Lower leg skin (tissue), 4 donors: ENCODE measurements around the gene ARHGAP8. TPM values are rescaled to one million over a fixed set of nuclear protein-coding genes. Genes with fewer than 3 reads are reported as not detected.

Source experiments
- DNase-seq, 2 donors: peaks; one replicate each; pipeline ENCODE4 v3.0.0-alpha.2; 2019; ENCODE audit warnings: low spot score in 2 of 2
- H3K4me3 ChIP-seq: fragments of 200-600 bp; sonication (generic); 2 replicates; pipeline ENCODE4 v1.5.1; 2017; ENCODE audit warnings: mild to moderate bottlenecking, low read depth; ENCODE audit not compliant: poor library complexity, severe bottlenecking
- CTCF ChIP-seq, 3 donors: fragments of 450-650 bp; IDR thresholded peaks; one replicate each; pipeline ENCODE4 v1.5.1; 2016; ENCODE audit warnings: antibody characterized with exemption in 3 of 3, mild to moderate bottlenecking in 3 of 3, moderate library complexity in 2 of 3
- POLR2A ChIP-seq, 2 donors: fragments of 450-650 bp; IDR thresholded peaks; one replicate each; pipeline ENCODE4 v1.6.1; 2016 to 2017; ENCODE audit warnings: antibody characterized with exemption in 2 of 2, mild to moderate bottlenecking in 1 of 2, moderate library complexity in 1 of 2
- WGBS, 2 donors: methylation state at CpG; one replicate each; pipeline ENCODE4 v1.1.5; 2018; 5-methylcytosine and 5-hydroxymethylcytosine counted together
- intact Hi-C: fragments of 100-400 bp; cut with DNase I; formaldehyde crosslinking; loops from one replicate; pipeline ENCODE4 v1.15.0; 2023; ENCODE audit warnings: low total_unique reads
- total RNA-seq, 4 donors: library from RNA; depleted of rRNA; stranded (reverse); fragments of >200 nt; gene quantifications; one replicate each; pipeline ENCODE4 v1.1.0, GENCODE V29; 2016

The ARHGAP8 gene
- total RNA-seq, 4 donors from 2014 or later: 2.9 to 3.4 (median 3.2) TPM

DNA sequence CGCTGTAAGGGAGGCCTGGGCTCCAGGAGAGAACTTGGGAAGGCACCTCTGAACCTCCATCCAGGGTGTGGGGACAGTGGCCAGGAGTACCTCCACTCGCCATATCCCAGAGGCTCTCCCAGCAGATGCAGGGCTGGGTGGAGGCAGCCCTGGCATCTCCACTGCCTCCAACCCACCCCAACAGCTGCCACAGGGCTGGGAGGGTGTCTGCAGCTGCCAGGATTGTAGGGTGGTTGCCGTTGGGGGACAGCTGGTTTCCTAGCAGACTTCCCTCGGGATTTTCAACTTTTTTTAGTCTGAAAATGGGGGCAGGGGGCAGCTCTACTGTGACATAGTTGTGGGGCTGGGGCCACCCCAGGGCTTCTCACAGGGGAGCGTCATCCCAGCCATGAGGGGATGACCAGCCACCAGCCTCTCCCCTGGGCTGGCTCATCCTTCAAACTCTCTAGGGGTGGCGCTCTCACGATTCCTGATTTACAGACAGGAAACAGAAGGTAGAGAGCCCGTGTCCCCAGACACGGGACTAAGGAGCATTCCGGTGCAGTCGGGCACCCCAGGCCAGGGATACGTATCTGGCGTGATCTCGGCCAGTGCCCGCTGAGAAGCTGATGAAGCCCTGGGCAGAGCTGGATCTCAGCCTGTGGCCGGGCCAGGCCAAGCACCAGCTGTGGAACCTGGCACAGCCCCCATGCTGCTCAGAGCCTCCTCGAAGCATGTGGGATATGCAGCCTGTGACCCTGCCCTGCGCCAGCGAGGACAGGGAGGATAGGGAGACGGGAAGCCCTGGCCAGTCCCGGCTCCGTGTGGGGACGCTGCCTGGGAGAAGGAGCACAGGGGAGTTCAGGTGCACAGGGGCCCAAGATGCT lies 40.5 kb upstream of the ARHGAP8 start:
- intact Hi-C loops: no loop called here
- H3K4me3 ChIP-seq: no peak overlapping the region
- WGBS, 2 donors: 61 to 67% methylated on average over 22 to 23 of the region's 23 CpGs
- TF ChIP-seq POLR2A (IDR thresholded peaks at IDR 0.05) (no peak), CTCF (IDR thresholded peaks at IDR 0.05) (no peak)
- DNase-seq: no peak

GRCh38 chr22:44712962-44713361 lies 39.4 kb upstream of the ARHGAP8 start:
- no peak for TF ChIP-seq POLR2A (IDR thresholded peaks at IDR 0.05)
- TF ChIP-seq CTCF (IDR thresholded peaks at IDR 0.05): no peak
- WGBS, 2 donors: 94 to 95% methylated on average over 8 of the region's 8 CpGs
- intact Hi-C loops: no loop called here
- no peak for DNase-seq
- H3K4me3 ChIP-seq: no peak overlapping the region

DNA sequence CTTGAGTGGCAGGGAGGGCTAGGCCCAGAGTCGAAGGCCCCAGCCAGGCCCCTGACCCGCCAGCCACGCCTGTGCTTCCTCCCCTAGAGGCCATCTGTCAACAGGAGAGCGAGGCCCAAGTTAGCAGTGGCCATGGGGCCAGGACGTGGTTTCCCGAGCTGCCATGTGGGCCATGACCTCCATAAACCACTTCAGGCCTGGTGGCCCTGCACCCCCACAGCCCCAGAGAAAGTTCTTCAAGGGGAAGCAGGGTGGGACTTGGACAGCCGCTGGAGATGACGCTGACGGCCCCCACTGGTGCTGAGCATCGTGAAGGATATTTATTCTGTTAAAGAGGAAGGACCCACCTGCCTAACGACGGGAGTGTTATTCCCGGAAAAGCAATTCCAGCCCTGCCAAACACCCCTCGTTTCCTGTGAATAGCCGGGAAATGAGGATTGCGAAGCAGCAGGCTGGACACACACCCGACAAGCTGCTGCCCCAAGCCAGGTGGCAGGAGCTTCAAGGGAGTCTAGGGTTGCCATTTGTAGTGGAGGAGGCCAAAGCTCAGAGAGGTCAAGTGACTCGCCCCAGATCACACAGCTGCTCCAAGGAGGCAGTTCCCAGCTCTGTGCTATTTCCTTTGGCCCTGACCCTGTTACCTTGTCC lies 37.5 kb upstream of the ARHGAP8 start:
- intact Hi-C loops: no loop called here
- TF ChIP-seq CTCF (IDR thresholded peaks at IDR 0.05): no peak
- no peak for TF ChIP-seq POLR2A (IDR thresholded peaks at IDR 0.05)
- no peak for DNase-seq
- 65 to 69% methylated on average over 18 of the region's 18 CpGs for WGBS, 2 donors
- no peak overlapping the region for H3K4me3 ChIP-seq

GRCh38 chr22:44718418-44718817 lies 34.0 kb upstream of the ARHGAP8 start:
- TF ChIP-seq CTCF (IDR thresholded peaks at IDR 0.05) (no peak), POLR2A (IDR thresholded peaks at IDR 0.05) (no peak)
- intact Hi-C loops: no loop called here
- 94% methylated on average over 3 of the region's 3 CpGs for WGBS, 2 donors

DNA sequence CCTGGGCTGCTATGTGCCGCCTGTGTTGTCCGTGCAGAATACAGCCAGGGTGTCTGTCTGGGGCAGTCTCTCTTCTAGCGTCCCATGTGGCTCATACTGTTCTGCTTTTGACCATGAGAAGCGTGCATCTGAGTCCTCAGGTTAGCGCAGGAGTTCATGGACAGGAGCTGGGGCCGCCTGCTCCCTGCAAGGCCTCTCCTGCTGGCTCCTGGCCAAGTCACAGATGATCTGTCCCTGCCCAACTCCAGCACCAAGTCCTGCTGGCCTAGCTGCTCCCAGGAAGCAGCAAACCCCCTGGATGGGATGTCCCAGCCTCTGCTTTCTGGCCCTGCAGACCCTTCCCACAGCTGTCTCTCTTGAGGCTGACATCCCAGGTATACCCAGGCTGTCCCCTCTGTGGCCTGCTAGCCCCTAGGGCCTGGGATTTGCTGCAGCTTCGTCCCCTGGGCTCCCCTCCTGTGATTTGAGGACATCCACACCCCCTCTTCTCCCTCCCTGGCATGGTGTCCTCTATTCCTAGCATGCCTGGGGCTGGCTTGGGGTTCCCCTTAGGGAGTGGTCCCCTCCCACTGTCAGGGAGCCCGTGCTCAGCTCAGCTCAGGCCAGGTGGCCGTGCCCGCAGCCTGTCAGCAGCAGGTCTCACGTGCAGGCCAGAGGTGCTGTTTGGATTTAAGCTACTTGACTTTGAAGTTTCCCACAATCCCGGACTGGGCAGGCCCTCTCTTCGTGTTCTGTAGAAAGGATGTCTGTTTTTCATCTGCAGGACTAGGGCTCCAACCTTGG lies 32.6 kb upstream of the ARHGAP8 start:
- intact Hi-C loops: no loop called here
- TF ChIP-seq POLR2A (IDR thresholded peaks at IDR 0.05) (no peak), CTCF (IDR thresholded peaks at IDR 0.05) (no peak)
- WGBS, 2 donors: 70 to 79% methylated on average over 12 of the region's 13 CpGs
- DNase-seq: no peak
- H3K4me3 ChIP-seq: no peak overlapping the region

More at GRCh38 chr22:44718418-44718817, 34.0 kb upstream of the ARHGAP8 start:
- DNase-seq: no peak
- no peak overlapping the region for H3K4me3 ChIP-seq
